Vagina (tissue), 2 donors: ENCODE measurements around the gene LAMTOR4. TPM values are rescaled to one million over a fixed set of nuclear protein-coding genes. Genes with fewer than 3 reads are reported as not detected.

Source experiments
- DNase-seq, 2 donors: peaks; one replicate each; pipeline ENCODE4 v3.0.0-alpha.2; 2017; ENCODE audit errors: extremely low spot score in 2 of 2
- H3K27ac ChIP-seq: fragments of 200-600 bp; sonication (generic); one replicate; pipeline ENCODE4 v1.5.1; 2019
- H3K27me3 ChIP-seq: fragments of 200-600 bp; sonication (generic); one replicate; pipeline ENCODE4 v1.5.1; 2019
- H3K36me3 ChIP-seq, 2 donors: fragments of 200-600 bp; sonication (generic); one replicate each; pipeline ENCODE4 v1.5.1; 2017 to 2019
- H3K4me1 ChIP-seq: fragments of 200-600 bp; sonication (generic); one replicate; pipeline ENCODE4 v1.5.1; 2019
- H3K4me3 ChIP-seq, 2 donors: fragments of 200-600 bp; sonication (generic); 1 replicate in 1 of 2; 2 replicates in 1 of 2; pipeline ENCODE4 v1.5.1; 2016 to 2019
- H3K9me3 ChIP-seq: fragments of 200-600 bp; sonication (generic); one replicate; pipeline ENCODE4 v1.5.1; 2019
- CTCF ChIP-seq, 3 experiments: fragments of 450-650 bp in 2 of 3; fragments of 200-600 bp in 1 of 3; sonication (generic) in 1 of 3; IDR thresholded peaks; one replicate each; pipeline ENCODE4 v1.5.1; 2017 to 2019; ENCODE audit warnings: antibody characterized with exemption in 3 of 3, mild to moderate bottlenecking in 2 of 3, moderate library complexity in 2 of 3
- POLR2A ChIP-seq, 2 donors: fragments of 450-650 bp; IDR thresholded peaks; one replicate each; pipeline ENCODE4 v1.6.1; 2017; ENCODE audit warnings: antibody characterized with exemption in 2 of 2, mild to moderate bottlenecking in 2 of 2, moderate library complexity in 2 of 2
- POLR2AphosphoS5 ChIP-seq, 2 donors: sonication (generic); formaldehyde crosslinking; IDR thresholded peaks; one replicate each; pipeline ENCODE4 v1.9.0; 2017; ENCODE audit warnings: antibody characterized with exemption in 2 of 2, mild to moderate bottlenecking in 2 of 2, low read depth in 1 of 2; ENCODE audit not compliant: insufficient read depth in 1 of 2
- intact Hi-C: fragments of 100-400 bp; cut with DNase I; formaldehyde crosslinking; loops from one replicate; pipeline ENCODE4 v1.15.1; 2023
- total RNA-seq: library from RNA; depleted of rRNA; stranded (reverse); fragments of >200 nt; gene quantifications from one replicate; pipeline ENCODE4 v1.2.3, GENCODE V29; 2016

The LAMTOR4 gene
- total RNA-seq, 1 donor from 2014 or later = 161 TPM

GRCh38 chr7:100118388-100119071 lies 30.2 kb upstream of the LAMTOR4 start:
- intact Hi-C loops = no loop called here
- peak overlapping the region; percentile 86 for H3K27ac ChIP-seq

GRCh38 chr7:100119072-100119969 lies 29.4 kb upstream of the LAMTOR4 start, which contains the start of the genes CNPY4 and TAF6:
TSS of gene CNPY4 (plus strand) at chr7:100119634. CDS start at chr7:100119745, 111 bp downstream.
TSS of gene TAF6 (minus strand) at chr7:100119358. CDS start at chr7:100114209, 5,149 bp downstream.
- TF ChIP-seq POLR2AphosphoS5 (IDR thresholded peaks at IDR 0.05; ENCODE audit: insufficient read depth in 1 of 2, low read depth in 1 of 2) (peak; percentile 91 to 97), CTCF (IDR thresholded peaks at IDR 0.05) (peak in 1 of 3 experiments; percentile 15), POLR2A (IDR thresholded peaks at IDR 0.05) (peak in 1 of 2 donors; percentile 46)
- intact Hi-C loops = no loop called here
- Histone ChIP-seq H3K9me3 (no peaks in the 10 kb centered on the region), H3K36me3 (no peaks in the 10 kb centered on the region), H3K4me3 (peak within 1 kb of the TSS; percentile 74 to 81), H3K27ac (peak within 1 kb of the TSS; percentile 86), H3K27me3 (no peaks in the 10 kb centered on the region), H3K4me1 (peaks cover 20% of the 10 kb centered on the region)
- peak in 1 of 2 donors; percentile 96 for DNase-seq

More at GRCh38 chr7:100118388-100119071, 30.2 kb upstream of the LAMTOR4 start:
- no peak for DNase-seq
- Histone ChIP-seq H3K9me3 (no peaks in the 10 kb centered on the region), H3K4me3 (peak overlapping the region; percentile 74 to 81), H3K36me3 (peaks cover 0 to 5% of the 10 kb centered on the region in 2 donors), H3K27me3 (no peaks in the 10 kb centered on the region), H3K4me1 (peaks cover 20% of the 10 kb centered on the region)
- no peak for TF ChIP-seq POLR2A (IDR thresholded peaks at IDR 0.05)
- TF ChIP-seq POLR2AphosphoS5 (IDR thresholded peaks at IDR 0.05; ENCODE audit: insufficient read depth in 1 of 2, low read depth in 1 of 2) = no peak
- no peak for TF ChIP-seq CTCF (IDR thresholded peaks at IDR 0.05)

- H3K36me3 ChIP-seq = no peaks in the 10 kb centered on the region
- no peaks in the 10 kb centered on the region for H3K9me3 ChIP-seq
- peak overlapping the region; percentile 86 for H3K27ac ChIP-seq
- no peak for DNase-seq
- H3K4me1 ChIP-seq = peaks cover 26% of the 10 kb centered on the region
- peak overlapping the region; percentile 74 to 81 for H3K4me3 ChIP-seq
- H3K27me3 ChIP-seq = no peaks in the 10 kb centered on the region
- TF ChIP-seq POLR2A (IDR thresholded peaks at IDR 0.05) (no peak), CTCF (IDR thresholded peaks at IDR 0.05) (no peak), POLR2AphosphoS5 (IDR thresholded peaks at IDR 0.05; ENCODE audit: insufficient read depth in 1 of 2, low read depth in 1 of 2) (no peak)
- intact Hi-C loops = no loop called here
Observed at GRCh38 chr7:100119970-100120732, 28.6 kb upstream of the LAMTOR4 start.

- H3K4me3 ChIP-seq = peak overlapping the region; percentile 74 to 81
- H3K9me3 ChIP-seq = no peaks in the 10 kb centered on the region
- peak overlapping the region; percentile 86 for H3K27ac ChIP-seq
- peaks cover 31% of the 10 kb centered on the region for H3K4me1 ChIP-seq
- DNase-seq = no peak
- intact Hi-C loops = no loop called here
- H3K36me3 ChIP-seq = no peaks in the 10 kb centered on the region
- no peaks in the 10 kb centered on the region for H3K27me3 ChIP-seq
- TF ChIP-seq POLR2AphosphoS5 (IDR thresholded peaks at IDR 0.05; ENCODE audit: insufficient read depth in 1 of 2, low read depth in 1 of 2) (no peak), CTCF (IDR thresholded peaks at IDR 0.05) (no peak), POLR2A (IDR thresholded peaks at IDR 0.05) (no peak)
Observed at GRCh38 chr7:100120733-100121036, 28.0 kb upstream of the LAMTOR4 start.
